ENCODE results near the gene TMEM59.

The TMEM59 gene

GRCh38 chr1:53992085-53992874, 60.7 kb downstream of the TMEM59 start:
- TF ChIP-seq, protein P1, sequence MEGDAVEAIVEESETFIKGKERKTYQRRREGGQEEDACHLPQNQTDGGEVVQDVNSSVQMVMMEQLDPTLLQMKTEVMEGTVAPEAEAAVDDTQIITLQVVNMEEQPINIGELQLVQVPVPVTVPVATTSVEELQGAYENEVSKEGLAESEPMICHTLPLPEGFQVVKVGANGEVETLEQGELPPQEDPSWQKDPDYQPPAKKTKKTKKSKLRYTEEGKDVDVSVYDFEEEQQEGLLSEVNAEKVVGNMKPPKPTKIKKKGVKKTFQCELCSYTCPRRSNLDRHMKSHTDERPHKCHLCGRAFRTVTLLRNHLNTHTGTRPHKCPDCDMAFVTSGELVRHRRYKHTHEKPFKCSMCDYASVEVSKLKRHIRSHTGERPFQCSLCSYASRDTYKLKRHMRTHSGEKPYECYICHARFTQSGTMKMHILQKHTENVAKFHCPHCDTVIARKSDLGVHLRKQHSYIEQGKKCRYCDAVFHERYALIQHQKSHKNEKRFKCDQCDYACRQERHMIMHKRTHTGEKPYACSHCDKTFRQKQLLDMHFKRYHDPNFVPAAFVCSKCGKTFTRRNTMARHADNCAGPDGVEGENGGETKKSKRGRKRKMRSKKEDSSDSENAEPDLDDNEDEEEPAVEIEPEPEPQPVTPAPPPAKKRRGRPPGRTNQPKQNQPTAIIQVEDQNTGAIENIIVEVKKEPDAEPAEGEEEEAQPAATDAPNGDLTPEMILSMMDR (IDR thresholded peaks at IDR 0.05) = no peak
- DNase-seq (ENCODE audit: low spot score) = no peak
- no peak overlapping the region for H3K27ac ChIP-seq
- H3K4me3 ChIP-seq = no peak overlapping the region

DNA sequence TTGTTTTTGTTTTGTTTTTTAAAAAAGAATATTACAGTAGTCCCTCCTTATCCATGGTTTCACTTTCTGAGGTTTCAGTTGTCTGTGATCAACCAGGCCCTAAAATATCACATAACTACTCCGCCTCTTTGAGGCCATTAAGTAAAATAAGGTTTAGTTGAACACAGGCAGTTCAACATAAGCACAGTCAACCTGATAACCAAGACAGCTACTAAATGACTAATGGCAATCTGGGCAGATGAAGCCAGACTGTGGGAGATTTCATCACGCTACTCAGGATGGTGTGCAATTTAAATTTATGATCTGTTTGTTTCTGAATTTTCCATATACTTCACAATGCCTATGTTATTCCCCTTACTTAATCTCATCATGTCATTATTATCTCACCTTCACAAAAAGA, 65.1 kb downstream of the TMEM59 start:
- DNase-seq (ENCODE audit: low spot score) = no peak
- Histone ChIP-seq H3K4me3 (no peak overlapping the region), H3K27ac (no peak overlapping the region)
- TF ChIP-seq, protein P1 (IDR thresholded peaks at IDR 0.05) = no peak

GRCh38 chr1:53986458-53986857, 66.5 kb downstream of the TMEM59 start:
- no peak for DNase-seq (ENCODE audit: low spot score)
- no peak overlapping the region for H3K4me3 ChIP-seq
- H3K27ac ChIP-seq = no peak overlapping the region
- TF ChIP-seq, protein P1 (IDR thresholded peaks at IDR 0.05) = no peak

DNA sequence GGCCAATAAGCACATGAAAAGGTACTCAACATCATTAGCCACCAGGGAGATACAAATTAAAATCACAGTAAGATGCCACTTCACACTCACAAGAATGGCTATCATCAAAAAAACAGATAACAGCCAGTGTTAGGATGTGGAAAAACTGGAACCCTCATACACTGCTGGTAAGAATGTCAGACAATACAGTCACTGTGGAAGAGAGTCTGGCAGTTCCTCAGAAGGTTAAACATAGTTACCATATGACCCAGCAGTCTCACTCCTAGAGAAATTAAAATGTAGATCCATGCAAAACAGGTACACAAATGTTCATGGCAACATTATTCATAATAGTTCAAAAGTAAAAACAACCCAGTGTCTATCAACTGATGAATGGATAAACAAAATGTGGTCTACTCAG, 68.3 kb downstream of the TMEM59 start:
- DNase-seq (ENCODE audit: low spot score) = no peak
- no peak overlapping the region for H3K4me3 ChIP-seq
- TF ChIP-seq, protein P1 (IDR thresholded peaks at IDR 0.05) = no peak
- H3K27ac ChIP-seq = no peak overlapping the region

GRCh38 chr1:53982763-53983104, 70.3 kb downstream of the TMEM59 start:
- no peak for DNase-seq (ENCODE audit: low spot score)
- TF ChIP-seq, protein P1 (IDR thresholded peaks at IDR 0.05) = no peak
- no peak overlapping the region for H3K27ac ChIP-seq
- H3K4me3 ChIP-seq = peak overlapping the region; percentile 53

GRCh38 chr1:53982034-53982762, 70.8 kb downstream of the TMEM59 start:
- Histone ChIP-seq H3K4me3 (peak overlapping the region; percentile 53), H3K27ac (no peak overlapping the region)
- TF ChIP-seq, protein P1 (IDR thresholded peaks at IDR 0.05) = no peak
- no peak for DNase-seq (ENCODE audit: low spot score)

GRCh38 chr1:53981220-53981619, 71.8 kb downstream of the TMEM59 start:
- Histone ChIP-seq H3K4me3 (no peak overlapping the region), H3K27ac (no peak overlapping the region)
- DNase-seq (ENCODE audit: low spot score) = no peak
- TF ChIP-seq, protein P1 (IDR thresholded peaks at IDR 0.05) = no peak

All from coronary artery (tissue), 2 donors.